HCT116 (cell line): ENCODE data around the gene AVEN. TPM values are rescaled to one million over a fixed set of nuclear protein-coding genes. Genes with fewer than 3 reads are reported as not detected.

ENCODE experiments used
- ATAC-seq: fragments of 200-7000 bp; cut with Tn5 transposase; 2 replicates; pipeline ENCODE4 v1.9.1; 2020; ENCODE audit warnings: mild to moderate bottlenecking, moderate library complexity
- BruUV-seq: library from RNA; stranded (reverse); fragments of 400-500 nt; replicated peaks from 2 replicates; lab custom pipeline; 2021; lab: Mats Ljungman, UMichigan
- CTCF ChIA-PET: fragments of 300-600 bp; sonication (Branson Sonifier 250); formaldehyde crosslinking; loops from one replicate; lab custom pipeline; 2021; ENCODE audit warnings: antibody characterized with exemption; lab: Charles Lee
- POLR2A ChIA-PET: fragments of 300-600, 350-600 bp; sonication (Branson Sonifier 250); formaldehyde crosslinking; loops from one replicate; lab custom pipeline; 2021; ENCODE audit warnings: antibody characterized with exemption; lab: Charles Lee
- RAD21 ChIA-PET, 2 experiments: fragments of 300-600 bp; sonication (Branson Sonifier 250); formaldehyde crosslinking; loops; one replicate each; lab custom pipeline; 2023; ENCODE audit warnings: low total read pairs in 2 of 2; ENCODE audit not compliant: uncharacterized antibody in 2 of 2, unreplicated experiment in 2 of 2, low non-redundant PET in 1 of 2; lab: Charles Lee
- DNase-seq: peaks from one replicate; pipeline ENCODE4 v3.0.0-alpha.2; 2010; ENCODE audit warnings: low read depth, low spot score
- H2AFZ ChIP-seq: fragments of 200-600 bp; shearing (Covaris generic), sonication (generic); 2 replicates; pipeline ENCODE4 v1.6.1; 2017; ENCODE audit warnings: low read depth, mixed run types, mixed read lengths, antibody characterized with exemption, low read length; ENCODE audit not compliant: poor library complexity, severe bottlenecking
- H3K27ac ChIP-seq: 2 replicates; pipeline ENCODE4 v1.5.1; 2012; ENCODE audit warnings: low read depth, low read length
- H3K27me3 ChIP-seq: fragments of 200-600 bp; sonication (generic); 2 replicates; pipeline ENCODE4 v1.6.1; 2016; ENCODE audit warnings: mixed run types, low read length, mixed read lengths; ENCODE audit not compliant: insufficient read depth
- H3K36me3 ChIP-seq, 2 experiments: fragments of 200-500 bp in 1 of 2; fragments of 200-600 bp in 1 of 2; sonication (Bioruptor generic) in 1 of 2; sonication (generic) in 1 of 2; 2 replicates each; pipeline versions ENCODE4 v1.5.1 to v1.6.1; 2014 to 2016; ENCODE audit warnings: low read length in 2 of 2, inconsistent platforms in 1 of 2, mixed read lengths in 1 of 2, mixed run types in 1 of 2; ENCODE audit not compliant: insufficient read depth in 2 of 2, control insufficient read depth in 1 of 2
- H3K4me1 ChIP-seq, 2 experiments: fragments of 200-600 bp in 1 of 2; sonication (generic) in 1 of 2; 2 replicates each; pipeline versions ENCODE4 v1.5.1 to v1.6.1; 2012 to 2017; ENCODE audit warnings: low read length in 2 of 2, inconsistent platforms in 1 of 2, mild to moderate bottlenecking in 1 of 2, mixed read lengths in 1 of 2, mixed run types in 1 of 2, moderate library complexity in 1 of 2; ENCODE audit not compliant: insufficient read depth in 2 of 2, control insufficient read depth in 1 of 2
- H3K4me2 ChIP-seq: fragments of 200-600 bp; sonication (generic); 2 replicates; pipeline ENCODE4 v1.6.1; 2017; ENCODE audit warnings: mixed run types, low read length, mixed read lengths
- H3K4me3 ChIP-seq, 2 experiments: fragments of 200-600 bp in 1 of 2; sonication (generic) in 1 of 2; replicated peaks in 1 of 2; 2 replicates each; pipeline ENCODE4 v1.5.1; 2011 to 2016; ENCODE audit warnings: low read length in 2 of 2, control low read depth in 1 of 2, low read depth in 1 of 2, mild to moderate bottlenecking in 1 of 2, mixed read lengths in 1 of 2, mixed run types in 1 of 2
- H3K79me2 ChIP-seq: fragments of 200-600 bp; sonication (generic); 2 replicates; pipeline ENCODE4 v1.6.1; 2017; ENCODE audit warnings: mild to moderate bottlenecking, mixed run types, low read length, moderate library complexity, mixed read lengths; ENCODE audit not compliant: insufficient read depth
- H3K9ac ChIP-seq: fragments of 200-600 bp; sonication (generic); 2 replicates; pipeline ENCODE4 v1.6.1; 2016; ENCODE audit warnings: low read length, mixed read lengths
- H3K9me2 ChIP-seq: fragments of 200-600 bp; sonication (generic), shearing (Covaris generic); 2 replicates; pipeline ENCODE4 v1.6.1; 2017; ENCODE audit warnings: mixed run types, mild to moderate bottlenecking, moderate library complexity; ENCODE audit not compliant: insufficient read depth
- H3K9me3 ChIP-seq, 2 experiments: fragments of 200-500 bp in 1 of 2; fragments of 200-600 bp in 1 of 2; sonication (Bioruptor generic) in 1 of 2; sonication (generic) in 1 of 2; 2 replicates each; pipeline ENCODE4 v1.6.1; 2014 to 2017; ENCODE audit warnings: low read length in 2 of 2, mixed read lengths in 2 of 2, inconsistent platforms in 1 of 2, low read depth in 1 of 2, mild to moderate bottlenecking in 1 of 2, mixed run types in 1 of 2, moderate library complexity in 1 of 2; ENCODE audit not compliant: control insufficient read depth in 1 of 2, insufficient read depth in 1 of 2
- H4K20me1 ChIP-seq: fragments of 200-600 bp; sonication (generic), shearing (Covaris generic); 2 replicates; pipeline ENCODE4 v1.6.1; 2017; ENCODE audit warnings: mixed run types, mild to moderate bottlenecking, moderate library complexity; ENCODE audit not compliant: insufficient read depth
- CBX3 ChIP-seq: IDR thresholded peaks from 2 replicates; pipeline ENCODE4 v1.6.1; 2012; ENCODE audit warnings: low read depth
- CEBPB ChIP-seq: IDR thresholded peaks from 2 replicates; pipeline ENCODE4 v1.6.1; 2012; ENCODE audit warnings: low read depth
- CTCF ChIP-seq, 3 experiments: fragments of 200-600 bp in 1 of 3; sonication (generic) in 1 of 3; IDR thresholded peaks in 2 of 3; conservative IDR thresholded peaks in 1 of 3; 2 replicates each; pipeline ENCODE4 v1.5.1; 2012 to 2017; ENCODE audit warnings: low read depth in 2 of 3, low read length in 2 of 3, antibody characterized with exemption in 1 of 3, borderline replicate concordance in 1 of 3, control low read depth in 1 of 3, mild to moderate bottlenecking in 1 of 3, mixed read lengths in 1 of 3, mixed run types in 1 of 3, moderate library complexity in 1 of 3; ENCODE audit not compliant: insufficient read depth in 1 of 3
- EGR1 ChIP-seq: IDR thresholded peaks from 2 replicates; pipeline ENCODE4 v1.6.1; 2012; ENCODE audit warnings: low read depth
- ELF1 ChIP-seq: IDR thresholded peaks from 2 replicates; pipeline ENCODE4 v1.6.1; 2012; ENCODE audit warnings: low read depth, borderline replicate concordance
- EZH2phosphoT487 ChIP-seq: fragments of 200-600 bp; IDR thresholded peaks from 2 replicates; pipeline ENCODE4 v1.6.1; 2018; ENCODE audit warnings: antibody characterized with exemption, borderline replicate concordance
- FOSL1 ChIP-seq: IDR thresholded peaks from 2 replicates; pipeline ENCODE4 v1.6.1; 2012; ENCODE audit warnings: low read depth
- JUND ChIP-seq: IDR thresholded peaks from 2 replicates; pipeline ENCODE4 v1.6.1; 2012
- MAX ChIP-seq: IDR thresholded peaks from 2 replicates; pipeline ENCODE4 v1.6.1; 2012
- POLR2A ChIP-seq: IDR thresholded peaks from 2 replicates; pipeline ENCODE4 v1.7.0; 2011; ENCODE audit warnings: borderline replicate concordance; ENCODE audit not compliant: insufficient read depth, insufficient read length; ENCODE audit errors: extremely low read depth
- RAD21 ChIP-seq: IDR thresholded peaks from 2 replicates; pipeline ENCODE4 v1.6.1; 2012; ENCODE audit warnings: low read depth, mild to moderate bottlenecking
- SIN3A ChIP-seq: IDR thresholded peaks from 2 replicates; pipeline ENCODE4 v1.6.1; 2012; ENCODE audit warnings: low read depth
- SP1 ChIP-seq: IDR thresholded peaks from 2 replicates; pipeline ENCODE4 v1.6.1; 2012; ENCODE audit warnings: low read depth
- SRF ChIP-seq: IDR thresholded peaks from 2 replicates; pipeline ENCODE4 v1.6.1; 2012; ENCODE audit warnings: low read depth
- TCF7L2 ChIP-seq: IDR thresholded peaks from 2 replicates; pipeline ENCODE4 v1.7.0; 2011; ENCODE audit warnings: borderline replicate concordance, inconsistent platforms; ENCODE audit not compliant: insufficient read depth, insufficient read length; ENCODE audit errors: extremely low read depth
- ZFX ChIP-seq: fragments of 450-650 bp; IDR thresholded peaks from 2 replicates; pipeline ENCODE4 v1.6.1; 2017
- ZNF274 ChIP-seq: fragments of 200-500 bp; sonication (Bioruptor generic); IDR thresholded peaks from 2 replicates; pipeline ENCODE4 v1.6.1; 2014; ENCODE audit warnings: mild to moderate bottlenecking, low read depth, low read length, inconsistent platforms
- intact Hi-C: fragments of 100-400 bp; cut with micrococcal nuclease; formaldehyde crosslinking; loops from 2 replicates; pipeline ENCODE4 v1.10.0; 2022
- total RNA-seq: library from RNA; stranded (reverse); gene quantifications from one replicate; pipeline ENCODE4 v1.2.1, GENCODE V29; 2021; ENCODE audit not compliant: unreplicated experiment
- TF ChIP-seq, protein P1 (sequence below): IDR thresholded peaks from 2 replicates; pipeline ENCODE4 v1.6.1; 2012; ENCODE audit warnings: low read depth

Gene AVEN
- total RNA-seq, 1 experiment from 2014 or later: 6.8 TPM

GRCh38 chr15:33960549-33960935 lies 78.5 kb downstream of the AVEN start:
- RAD21 ChIA-PET: no interaction called here
- H3K9me3 ChIP-seq: no peaks in the 10 kb centered on the region
- intact Hi-C loops: no loop called here
- POLR2A ChIA-PET: no interaction called here
- ATAC-seq (no peak), DNase-seq (no peak)
- H3K4me2 ChIP-seq: no peak overlapping the region
- H3K9ac ChIP-seq: no peak overlapping the region
- no peak overlapping the region for H2AFZ ChIP-seq
- TF ChIP-seq SRF: no peak
- no peak for TF ChIP-seq POLR2A
- no peak for TF ChIP-seq EZH2phosphoT487
- TF ChIP-seq CEBPB: no peak
- TF ChIP-seq CBX3: no peak
- TF ChIP-seq ZFX: no peak
- no peak for TF ChIP-seq EGR1
- no peak for TF ChIP-seq CTCF (IDR thresholded peaks at IDR 0.05 in 2 of 3, conservative IDR thresholded peaks at IDR 0.05 in 1 of 3; ENCODE audit: borderline replicate concordance in 1 of 3, insufficient read depth in 1 of 3, low read depth in 2 of 3, low read length in 2 of 3)
- no peak for TF ChIP-seq ELF1
- no peak for TF ChIP-seq RAD21
- TF ChIP-seq, protein P1, sequence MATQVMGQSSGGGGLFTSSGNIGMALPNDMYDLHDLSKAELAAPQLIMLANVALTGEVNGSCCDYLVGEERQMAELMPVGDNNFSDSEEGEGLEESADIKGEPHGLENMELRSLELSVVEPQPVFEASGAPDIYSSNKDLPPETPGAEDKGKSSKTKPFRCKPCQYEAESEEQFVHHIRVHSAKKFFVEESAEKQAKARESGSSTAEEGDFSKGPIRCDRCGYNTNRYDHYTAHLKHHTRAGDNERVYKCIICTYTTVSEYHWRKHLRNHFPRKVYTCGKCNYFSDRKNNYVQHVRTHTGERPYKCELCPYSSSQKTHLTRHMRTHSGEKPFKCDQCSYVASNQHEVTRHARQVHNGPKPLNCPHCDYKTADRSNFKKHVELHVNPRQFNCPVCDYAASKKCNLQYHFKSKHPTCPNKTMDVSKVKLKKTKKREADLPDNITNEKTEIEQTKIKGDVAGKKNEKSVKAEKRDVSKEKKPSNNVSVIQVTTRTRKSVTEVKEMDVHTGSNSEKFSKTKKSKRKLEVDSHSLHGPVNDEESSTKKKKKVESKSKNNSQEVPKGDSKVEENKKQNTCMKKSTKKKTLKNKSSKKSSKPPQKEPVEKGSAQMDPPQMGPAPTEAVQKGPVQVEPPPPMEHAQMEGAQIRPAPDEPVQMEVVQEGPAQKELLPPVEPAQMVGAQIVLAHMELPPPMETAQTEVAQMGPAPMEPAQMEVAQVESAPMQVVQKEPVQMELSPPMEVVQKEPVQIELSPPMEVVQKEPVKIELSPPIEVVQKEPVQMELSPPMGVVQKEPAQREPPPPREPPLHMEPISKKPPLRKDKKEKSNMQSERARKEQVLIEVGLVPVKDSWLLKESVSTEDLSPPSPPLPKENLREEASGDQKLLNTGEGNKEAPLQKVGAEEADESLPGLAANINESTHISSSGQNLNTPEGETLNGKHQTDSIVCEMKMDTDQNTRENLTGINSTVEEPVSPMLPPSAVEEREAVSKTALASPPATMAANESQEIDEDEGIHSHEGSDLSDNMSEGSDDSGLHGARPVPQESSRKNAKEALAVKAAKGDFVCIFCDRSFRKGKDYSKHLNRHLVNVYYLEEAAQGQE: no peak
- TF ChIP-seq ZNF274: no peak
- no peak for TF ChIP-seq MAX
- TF ChIP-seq SIN3A: no peak
- TF ChIP-seq SP1: no peak
- no peak for TF ChIP-seq JUND
- no peak for TF ChIP-seq TCF7L2
- TF ChIP-seq FOSL1: no peak
- no peak overlapping the region for H3K4me3 ChIP-seq
- no peaks in the 10 kb centered on the region for H3K27me3 ChIP-seq
- H3K79me2 ChIP-seq: no peaks in the 10 kb centered on the region
- no peaks in the 10 kb centered on the region for H3K36me3 ChIP-seq
- no peaks in the 10 kb centered on the region for H3K4me1 ChIP-seq
- no peaks in the 10 kb centered on the region for H3K9me2 ChIP-seq
- CTCF ChIA-PET: no interaction called here
- H3K27ac ChIP-seq: no peak overlapping the region
- BruUV-seq: no TSS peak
- H4K20me1 ChIP-seq: no peaks in the 10 kb centered on the region
